Retinal pigment epithelial cell (primary cell): ENCODE data around the gene ZMYND15.
A peak's percentile ranks its signal among the peaks of the same experiment; 100 is the strongest.
"Not testable (repeated sequence)": the region's sequence is repeated elsewhere in the genome, so short reads cannot be mapped to it uniquely, and the experiment has no call there.

Source experiments
- DNase-seq: peaks from one replicate; pipeline ENCODE4 v3.0.0-alpha.2; 2010; ENCODE audit warnings: low read depth
- H3K4me3 ChIP-seq: 2 replicates; pipeline ENCODE4 v1.5.1; 2011; ENCODE audit warnings: mild to moderate bottlenecking, low read length, control low read depth, moderate library complexity
- CTCF ChIP-seq: conservative IDR thresholded peaks from 2 replicates; pipeline ENCODE4 v1.5.1; 2011; ENCODE audit warnings: low read depth, low read length, control low read depth, inconsistent platforms

ZMYND15 gene

GRCh38 chr17:4703330-4703691 lies 36.3 kb upstream of the ZMYND15 start:
- H3K4me3 ChIP-seq, result peak overlapping the region; percentile 93
- TF ChIP-seq CTCF, result no peak
- no peak for DNase-seq

GRCh38 chr17:4704574-4704907 lies 35.1 kb upstream of the ZMYND15 start:
- H3K4me3 ChIP-seq, result peak overlapping the region; percentile 93
- not testable (repeated sequence) for DNase-seq

- no peak for DNase-seq
- TF ChIP-seq CTCF, result no peak
- H3K4me3 ChIP-seq, result no peak overlapping the region
Observed at GRCh38 chr17:4704991-4705390, 34.6 kb upstream of the ZMYND15 start.

- H3K4me3 ChIP-seq, result no peak overlapping the region
- no peak for TF ChIP-seq CTCF
- no peak for DNase-seq
Observed at GRCh38 chr17:4706121-4706520, 33.5 kb upstream of the ZMYND15 start.

GRCh38 chr17:4708436-4708835 lies 31.2 kb upstream of the ZMYND15 start:
- no peak for TF ChIP-seq CTCF
- no peak for DNase-seq
- H3K4me3 ChIP-seq, result no peak overlapping the region

GRCh38 chr17:4709794-4710692 lies 29.6 kb upstream of the ZMYND15 start, which contains the start of gene ARRB2:
TSS of gene ARRB2 (plus strand) at chr17:4710632. CDS start at chr17:4710722, 90 bp downstream.
- peak; percentile 95 for DNase-seq
- TF ChIP-seq CTCF, result peak; percentile 70
- peak within 1 kb of the TSS; percentile 53 for H3K4me3 ChIP-seq

GRCh38 chr17:4710693-4711634 lies 28.7 kb upstream of the ZMYND15 start:
- no peak for DNase-seq

More at GRCh38 chr17:4710693-4711634, 28.7 kb upstream of the ZMYND15 start:
- peak overlapping the region; percentile 53 for H3K4me3 ChIP-seq
- no peak for TF ChIP-seq CTCF
